GM12891 (cell line): ENCODE data around the gene FER.

Source experiments
- POLR2AphosphoS5 ChIP-seq: IDR thresholded peaks from 2 replicates; pipeline ENCODE4 v1.6.1; 2011; ENCODE audit warnings: low read depth, low read length, control low read depth
- SPI1 ChIP-seq: IDR thresholded peaks from 2 replicates; pipeline ENCODE4 v1.6.1; 2011; ENCODE audit warnings: low read depth, low read length, control low read depth

- TF ChIP-seq POLR2AphosphoS5, result no peak
- TF ChIP-seq SPI1, result no peak
Measured at GRCh38 chr5:109177227-109177626, 429.5 kb downstream of the FER start.
